GM19372 (cell line): ENCODE results near the gene CD33.
"Not testable (repeated sequence)": the region's sequence is repeated elsewhere in the genome, so short reads cannot be mapped to it uniquely, and the experiment has no call there.

Experiments used
- ATAC-seq: cut with Tn5 transposase; IDR thresholded peaks from one replicate; pipeline ENCODE4 v1.9.1; 2021; ENCODE audit warnings: mild to moderate bottlenecking, low read depth, moderate library complexity; ENCODE audit not compliant: unreplicated experiment

CD33 gene

DNA sequence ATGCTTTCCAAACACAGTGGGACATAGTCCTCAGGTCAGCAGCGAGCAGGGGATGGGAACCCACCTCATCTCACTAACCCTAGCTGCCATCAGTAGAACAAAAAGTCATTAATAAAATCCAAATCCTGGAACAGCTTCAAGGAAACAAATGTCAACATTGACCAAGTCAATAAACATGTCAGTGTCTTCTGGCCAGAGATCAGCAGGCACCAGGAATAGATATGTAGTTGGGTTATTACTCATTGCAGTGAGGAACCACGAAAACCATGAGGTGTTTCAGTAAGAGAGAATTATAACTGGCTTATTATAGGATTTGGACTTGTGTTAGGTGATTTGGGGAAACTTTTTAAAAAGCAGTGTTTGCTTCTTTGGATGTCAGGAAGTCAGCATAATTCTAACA, 17.1 kb upstream of the CD33 start:
- no peak for ATAC-seq

DNA sequence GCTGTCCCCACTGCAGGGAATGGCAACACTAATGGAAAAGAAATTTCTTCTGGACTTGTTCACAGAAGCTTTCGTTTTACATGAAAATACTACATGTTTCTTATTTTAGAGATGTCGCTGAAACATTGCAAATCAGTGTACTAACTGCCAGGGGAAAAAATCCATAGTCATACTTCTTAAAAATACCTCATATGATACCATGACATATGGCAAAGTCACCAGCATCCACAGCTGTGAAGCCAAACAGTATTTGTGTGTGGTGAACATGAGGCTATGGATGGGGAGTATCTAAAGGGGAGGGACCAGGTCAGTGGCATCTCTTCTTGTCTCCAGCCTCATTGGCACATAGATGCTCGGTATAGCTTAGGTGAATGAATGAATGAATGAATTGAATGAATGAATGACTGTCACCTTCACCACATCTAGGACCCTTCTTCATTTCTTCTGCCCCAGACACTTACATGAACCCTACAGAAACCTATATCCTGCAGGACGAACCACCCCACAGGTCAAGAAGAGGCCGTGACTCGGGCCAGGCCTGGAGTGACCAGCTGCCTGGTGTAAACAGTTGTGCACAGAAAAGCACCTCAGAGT, 14.6 kb upstream of the CD33 start:
- no peak for ATAC-seq

DNA sequence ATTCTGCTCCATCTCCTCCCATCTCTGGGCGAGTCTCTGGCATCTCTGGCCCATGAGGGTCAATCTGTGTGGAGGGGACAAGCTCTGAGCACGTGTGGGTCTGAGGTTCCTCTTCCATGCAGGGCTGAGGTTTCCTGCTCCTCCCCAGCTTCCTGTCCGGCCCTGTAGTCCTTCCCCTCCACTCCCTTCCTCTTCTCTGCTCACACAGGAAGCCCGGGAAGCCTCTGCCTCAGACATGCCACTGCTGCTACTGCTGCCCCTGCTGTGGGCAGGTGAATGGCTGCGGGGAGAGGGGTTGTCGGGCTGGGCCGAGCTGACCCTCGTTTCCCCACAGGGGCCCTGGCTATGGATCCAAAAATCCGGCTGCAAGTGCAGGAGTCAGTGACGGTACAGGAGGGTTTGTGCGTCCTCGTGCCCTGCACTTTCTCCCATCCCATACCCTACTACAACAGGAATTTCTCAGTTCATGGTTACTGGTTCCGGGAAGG, 14.0 kb upstream of the CD33 start:
- ATAC-seq = not testable (repeated sequence)

DNA sequence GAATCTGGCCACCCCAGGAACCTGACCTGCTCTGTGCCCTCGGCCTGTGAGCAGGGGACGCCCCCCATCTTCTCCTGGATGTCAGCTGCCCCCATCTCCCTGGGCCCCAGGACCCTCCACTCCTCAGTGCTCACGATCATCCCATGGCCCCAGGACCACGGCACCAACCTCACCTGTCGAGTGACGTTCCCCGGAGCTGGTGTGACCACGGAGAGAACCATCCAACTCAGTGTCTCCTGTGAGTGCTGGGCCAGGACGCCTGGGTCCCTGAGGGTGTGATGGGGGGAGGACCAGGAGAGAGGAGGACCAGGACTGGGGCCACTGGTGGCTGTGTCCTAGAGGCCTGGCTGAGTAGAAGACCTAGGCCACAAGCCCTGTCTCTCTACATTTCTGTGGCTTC, 13.0 kb upstream of the CD33 start:
- no peak for ATAC-seq

DNA sequence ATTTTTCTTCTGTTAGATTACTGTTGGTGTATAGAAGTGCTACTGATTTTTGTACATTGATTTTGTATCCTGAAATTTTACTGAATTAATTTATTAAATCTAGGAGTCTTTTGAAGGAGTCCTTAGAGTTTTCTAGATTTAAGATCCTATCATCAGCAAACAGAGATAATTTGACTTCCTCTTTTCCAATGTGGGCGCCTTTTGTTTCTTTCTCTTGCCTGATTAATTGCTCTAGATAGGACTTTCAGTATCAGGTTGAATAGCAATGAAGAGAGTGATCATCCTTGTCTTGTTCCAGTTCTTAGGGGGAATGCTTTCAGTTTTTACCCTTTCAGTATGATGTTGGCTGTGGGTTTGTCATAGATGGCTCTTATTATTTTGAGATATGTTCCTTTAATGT, 5.6 kb upstream of the CD33 start:
- ATAC-seq = no peak

DNA sequence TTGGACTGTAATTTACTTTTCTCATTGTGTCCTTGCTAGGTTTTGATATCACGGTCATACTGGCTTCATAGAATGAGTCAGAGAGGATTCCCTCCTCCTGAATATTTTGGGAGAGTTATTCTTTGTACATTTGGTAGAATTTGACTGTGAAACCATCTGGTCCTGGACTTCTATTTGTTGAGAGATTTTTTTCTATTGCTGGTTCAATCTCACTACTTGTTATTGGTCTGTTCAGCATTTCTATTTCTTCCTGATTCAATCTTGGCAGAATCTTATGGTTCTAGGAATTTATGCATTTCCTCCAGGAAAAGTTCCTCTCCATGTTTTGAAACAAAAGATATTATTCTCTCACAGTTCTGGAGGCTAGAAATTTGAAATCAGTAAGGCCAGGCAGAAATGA, 4.9 kb upstream of the CD33 start:
- ATAC-seq = no peak

DNA sequence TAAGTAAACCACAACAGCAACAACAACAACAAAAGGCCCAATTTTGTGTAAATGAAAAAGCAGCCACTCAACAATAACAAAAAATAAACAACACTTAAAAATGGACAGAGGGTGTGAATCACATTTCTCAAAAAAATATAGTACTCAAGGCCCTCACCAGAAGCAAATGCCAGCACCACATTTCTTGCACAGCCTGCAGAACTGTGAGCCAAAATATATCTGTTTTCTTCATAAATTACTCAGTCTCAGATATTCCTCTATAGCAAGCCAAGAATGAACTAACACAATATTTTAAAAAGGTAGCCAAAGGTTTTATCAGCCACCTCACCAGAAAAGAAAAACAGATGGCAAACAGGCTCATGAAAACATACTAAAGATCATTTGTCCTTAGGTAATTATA, 3.9 kb upstream of the CD33 start:
- no peak for ATAC-seq

DNA sequence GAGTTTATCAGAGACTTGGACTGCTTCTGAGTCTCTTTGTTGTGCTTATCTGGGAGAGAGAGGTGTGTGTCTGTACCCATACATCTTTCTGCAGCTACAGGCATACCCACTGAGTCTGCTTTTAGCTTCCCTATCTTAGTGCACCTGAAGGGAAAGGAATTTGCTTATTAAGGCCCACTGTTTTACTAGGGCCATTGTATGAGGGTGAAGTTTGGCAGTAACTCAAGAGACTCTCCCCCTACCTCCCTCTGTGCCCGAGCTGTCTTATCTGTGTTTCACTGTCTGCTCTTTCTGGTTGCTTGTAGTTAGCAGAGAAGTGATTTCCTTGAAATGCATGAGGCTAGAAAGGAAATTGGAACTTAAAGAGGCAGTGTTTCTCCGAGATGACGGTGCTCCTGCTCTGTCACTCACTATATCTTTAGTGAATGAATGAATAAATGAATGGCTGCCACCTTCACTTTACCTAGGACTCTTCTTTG, 678 bp upstream of the CD33 start:
- no peak for ATAC-seq

DNA sequence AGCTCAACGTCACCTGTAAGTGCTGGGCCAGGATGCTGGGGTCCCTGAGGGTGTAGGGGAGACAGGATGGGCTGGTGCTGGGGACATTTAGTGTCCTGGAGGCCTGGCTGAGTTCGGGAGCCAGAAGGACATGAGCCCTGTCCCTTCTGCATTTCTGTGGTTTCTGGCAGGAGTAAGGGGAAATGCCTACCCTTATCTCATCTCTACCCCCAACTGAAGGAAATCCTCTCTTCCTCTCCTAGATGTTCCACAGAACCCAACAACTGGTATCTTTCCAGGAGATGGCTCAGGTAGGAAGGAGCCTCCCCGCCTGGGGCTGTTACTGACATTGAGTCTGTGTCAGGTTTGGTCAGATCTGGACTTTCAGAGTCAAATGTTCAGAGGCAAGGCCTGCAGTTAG, 1.2 kb downstream of the CD33 start:
- ATAC-seq = no peak

DNA sequence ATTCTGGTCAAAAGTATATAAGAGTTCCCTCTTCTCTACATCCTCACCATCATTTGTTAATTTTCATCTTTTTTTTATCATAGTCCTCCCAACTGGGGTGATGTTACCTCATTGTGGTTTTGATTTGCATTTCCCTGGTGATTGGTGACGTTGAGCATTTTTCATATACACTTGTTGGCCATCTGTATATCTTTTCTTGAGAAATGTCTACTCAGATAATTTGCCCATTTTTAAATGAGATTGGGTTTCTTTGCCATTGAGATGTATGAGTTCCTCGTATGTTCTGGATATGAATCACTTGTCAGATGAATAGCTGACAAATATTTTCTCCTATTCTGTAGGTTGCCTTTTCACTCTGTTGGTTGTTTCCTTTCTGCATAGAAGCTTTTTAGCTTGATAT, 2.4 kb downstream of the CD33 start:
- ATAC-seq = no peak

DNA sequence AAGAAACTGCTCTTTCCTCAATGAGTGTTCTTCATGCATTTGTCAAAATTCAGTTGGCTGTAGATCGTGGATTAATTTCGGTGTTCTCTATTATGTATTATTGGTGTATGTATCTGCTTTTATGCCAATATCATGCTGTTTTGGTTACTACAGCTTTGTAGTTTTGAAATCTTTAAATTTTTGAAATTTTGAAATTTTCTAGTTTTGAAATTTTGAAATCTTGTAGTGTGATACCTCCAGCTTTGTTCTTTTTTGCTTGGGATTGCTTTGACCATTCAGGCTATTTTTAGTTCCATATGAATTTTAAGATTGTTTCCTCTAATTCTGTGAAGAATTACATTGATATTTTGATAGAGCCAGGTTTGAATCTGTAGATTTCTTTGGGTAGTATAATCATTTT, 3.1 kb downstream of the CD33 start:
- ATAC-seq = no peak

DNA sequence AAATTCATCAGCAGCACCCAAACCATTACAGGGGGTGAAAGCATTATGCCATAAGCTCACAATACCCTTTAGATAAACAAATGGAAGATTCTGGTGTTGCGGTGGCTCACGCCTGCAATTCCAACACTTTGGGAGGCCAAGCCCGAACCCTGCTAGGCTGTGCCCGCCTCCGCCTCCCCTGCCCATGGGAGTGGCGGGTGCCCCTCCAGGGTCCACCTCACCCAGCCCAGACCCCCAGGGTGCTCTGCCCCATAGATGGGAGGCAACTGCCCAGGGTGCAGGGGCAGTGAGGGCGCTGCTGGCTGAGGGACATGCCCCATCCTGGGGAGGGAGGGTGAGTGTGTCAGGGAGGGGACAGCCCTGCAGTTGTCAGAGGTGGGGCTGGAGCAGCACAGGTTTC, 16.0 kb downstream of the CD33 start:
- ATAC-seq = no peak

DNA sequence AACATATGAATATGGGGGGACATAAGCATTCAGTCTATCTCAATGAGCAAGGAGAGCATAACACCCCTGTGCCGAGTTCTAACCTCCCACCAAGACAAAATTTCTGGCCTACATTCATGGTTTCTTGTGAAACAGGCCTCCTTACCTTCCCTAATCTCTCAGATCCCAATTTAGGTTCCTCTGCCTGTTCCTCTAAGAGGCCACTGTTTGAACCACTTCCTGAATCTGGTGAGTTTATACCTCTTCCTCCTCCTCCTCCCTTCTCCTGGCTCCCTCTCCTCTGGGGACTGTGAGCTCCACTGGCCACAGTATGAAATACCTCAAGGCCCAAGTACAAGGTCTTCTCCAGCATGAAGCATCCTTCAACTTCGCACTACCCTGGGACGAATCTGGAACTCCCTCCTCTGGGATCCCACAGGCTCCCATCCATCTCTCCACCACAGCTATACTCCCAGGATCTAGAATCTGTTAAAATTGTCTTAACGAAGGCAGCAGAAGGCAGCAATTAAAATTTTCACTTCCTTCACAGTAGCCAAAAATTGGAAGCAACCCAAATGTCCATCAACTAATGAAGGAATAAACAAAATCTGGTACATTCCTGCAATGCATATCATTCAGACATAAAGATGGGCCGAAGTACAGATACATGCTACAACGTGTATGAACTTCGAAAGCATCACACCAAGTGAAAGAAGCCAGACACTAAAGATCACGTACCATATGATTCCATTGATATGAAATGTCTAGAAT, 18.2 kb downstream of the CD33 start:
- ATAC-seq = no peak

DNA sequence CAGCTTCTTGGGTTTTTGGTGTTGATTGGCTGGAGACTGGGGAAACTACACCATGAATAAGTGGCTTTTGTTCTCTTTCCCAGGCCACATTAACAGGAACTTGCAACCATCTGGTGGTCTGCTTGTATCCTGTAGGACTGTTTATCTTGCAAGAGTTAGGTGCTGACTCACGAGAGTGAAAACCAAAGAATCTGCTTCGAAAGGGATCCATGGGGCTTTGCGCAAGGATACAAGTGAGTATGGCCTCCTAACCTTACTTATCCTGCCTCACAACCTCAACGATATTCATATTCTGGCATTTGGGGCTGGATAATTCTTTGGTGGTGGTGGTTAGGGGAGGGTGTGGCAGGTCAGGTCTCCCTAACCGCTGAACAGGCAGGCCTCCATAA, 21.3 kb downstream of the CD33 start:
- no peak for ATAC-seq

DNA sequence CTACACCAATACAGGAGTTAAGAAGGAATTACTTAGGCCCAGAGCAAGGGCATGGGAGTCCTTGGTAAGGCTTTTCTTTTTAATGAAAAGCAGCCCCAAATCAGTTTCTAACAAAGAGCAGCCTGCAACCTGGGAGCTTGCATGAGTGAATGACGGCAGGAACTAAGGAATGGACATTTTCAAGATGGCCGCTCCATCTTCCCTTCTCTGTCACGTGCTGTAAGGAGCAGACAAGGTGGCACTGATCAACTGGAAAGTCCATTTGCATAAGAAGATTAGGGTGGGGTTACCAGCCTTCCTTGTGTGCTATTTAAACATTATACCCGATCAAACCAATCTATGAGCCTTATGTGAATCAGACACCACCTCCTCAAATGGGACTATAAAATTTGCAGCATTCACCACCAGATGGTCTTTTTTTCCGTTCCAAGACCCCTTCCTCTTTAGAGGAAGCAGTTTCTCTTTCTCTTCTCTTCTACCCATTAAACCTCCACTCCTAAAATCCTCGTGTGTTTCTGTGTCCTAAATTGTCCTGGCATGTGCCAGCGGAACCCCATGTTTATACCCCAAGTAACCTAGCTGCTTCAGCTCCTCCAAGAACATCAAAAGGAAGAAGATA, 23.2 kb downstream of the CD33 start:
- ATAC-seq = no peak

DNA sequence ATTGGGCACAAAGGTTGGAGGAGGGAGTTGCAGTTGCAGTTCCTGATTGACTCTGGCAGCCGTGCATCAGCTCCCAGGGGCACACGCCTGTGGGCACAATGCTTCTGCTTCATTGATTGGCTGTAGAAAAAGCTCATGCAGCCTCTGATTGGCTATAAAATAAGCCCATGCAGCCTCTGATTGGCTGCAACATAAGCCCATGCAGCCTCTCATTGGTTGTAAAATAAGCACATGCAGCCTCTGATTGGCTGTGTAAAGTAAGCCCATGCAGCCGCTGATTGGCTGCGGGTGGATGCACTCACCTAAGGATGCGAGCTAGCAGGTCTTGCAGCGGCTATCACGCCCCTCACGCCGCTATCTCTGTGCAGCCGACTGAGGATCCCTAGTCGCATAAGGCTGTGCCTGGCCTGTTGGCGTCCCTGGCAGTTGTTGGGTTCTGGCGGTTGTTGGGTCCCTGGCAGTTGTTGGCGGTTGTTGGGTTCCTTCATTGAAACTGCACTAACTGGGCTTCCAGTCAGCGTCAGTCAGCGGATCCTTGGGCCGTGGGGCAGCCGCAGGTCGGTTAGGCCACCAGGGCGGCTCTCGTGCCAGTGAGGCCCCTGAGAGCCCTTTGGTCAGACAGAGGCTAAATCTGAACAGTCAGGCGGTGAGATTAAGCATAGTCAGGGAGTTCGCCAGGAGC, 26.0 kb downstream of the CD33 start, which contains the start of gene SIGLECL1:
Gene SIGLECL1, plus strand, starts transcription at position 295 of the 682 bp plus-strand sequence. CDS start 12,993 bp downstream, outside the sequence.
- no peak for ATAC-seq

DNA sequence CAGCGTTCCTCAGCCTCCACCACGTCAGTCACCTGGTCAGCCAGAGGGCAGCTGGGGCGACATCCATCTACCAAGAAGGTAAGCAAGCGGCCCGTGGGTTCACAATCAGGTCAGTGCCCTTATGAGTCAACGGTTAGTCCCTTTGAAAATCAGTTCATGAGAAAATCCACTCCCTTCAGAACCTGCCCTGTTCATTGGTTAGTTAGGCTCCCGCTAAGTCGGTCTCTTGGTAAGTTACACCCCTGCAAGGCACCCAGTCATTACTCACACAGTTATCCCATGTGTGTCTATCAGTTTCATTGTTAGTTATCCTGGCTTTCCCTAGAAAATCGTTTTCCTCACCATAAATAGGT, 26.6 kb downstream of the CD33 start:
- ATAC-seq = no peak

DNA sequence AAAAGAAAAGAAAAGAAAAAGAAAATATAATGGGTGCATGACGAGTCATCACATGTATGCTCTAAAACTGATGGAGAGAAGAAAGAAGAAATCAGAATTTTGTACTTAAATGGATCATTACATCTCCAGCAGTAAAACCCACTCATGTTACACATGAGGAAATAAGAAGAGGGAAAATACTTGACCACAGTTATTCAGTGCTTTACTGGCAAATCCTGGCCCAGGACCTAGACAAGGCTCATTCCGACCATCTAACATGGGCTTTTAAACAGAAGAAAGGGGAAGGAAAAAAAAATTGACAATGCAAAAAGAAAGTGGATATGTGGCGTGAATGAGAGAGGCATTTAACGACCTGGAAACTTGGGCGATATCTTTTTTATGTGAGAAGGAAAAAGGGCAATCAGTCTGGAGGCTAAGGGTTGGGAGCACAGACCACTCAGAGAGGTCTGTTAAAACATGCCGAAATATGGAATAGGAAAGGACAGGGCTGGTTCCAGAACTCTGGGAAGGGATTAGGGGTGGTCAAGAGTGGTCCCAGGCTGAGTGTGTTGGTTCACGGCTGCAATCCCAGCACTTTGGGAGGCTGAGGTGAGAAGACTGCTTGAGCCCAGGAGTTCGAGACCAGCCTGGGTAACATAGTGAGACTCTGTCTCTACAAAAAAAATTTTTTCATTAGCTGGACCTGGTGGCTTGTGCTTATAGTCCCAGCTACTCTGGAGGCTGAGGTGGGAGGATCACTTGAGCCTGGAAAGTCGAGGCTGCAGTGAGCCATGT, 27.6 kb downstream of the CD33 start:
- no peak for ATAC-seq

DNA sequence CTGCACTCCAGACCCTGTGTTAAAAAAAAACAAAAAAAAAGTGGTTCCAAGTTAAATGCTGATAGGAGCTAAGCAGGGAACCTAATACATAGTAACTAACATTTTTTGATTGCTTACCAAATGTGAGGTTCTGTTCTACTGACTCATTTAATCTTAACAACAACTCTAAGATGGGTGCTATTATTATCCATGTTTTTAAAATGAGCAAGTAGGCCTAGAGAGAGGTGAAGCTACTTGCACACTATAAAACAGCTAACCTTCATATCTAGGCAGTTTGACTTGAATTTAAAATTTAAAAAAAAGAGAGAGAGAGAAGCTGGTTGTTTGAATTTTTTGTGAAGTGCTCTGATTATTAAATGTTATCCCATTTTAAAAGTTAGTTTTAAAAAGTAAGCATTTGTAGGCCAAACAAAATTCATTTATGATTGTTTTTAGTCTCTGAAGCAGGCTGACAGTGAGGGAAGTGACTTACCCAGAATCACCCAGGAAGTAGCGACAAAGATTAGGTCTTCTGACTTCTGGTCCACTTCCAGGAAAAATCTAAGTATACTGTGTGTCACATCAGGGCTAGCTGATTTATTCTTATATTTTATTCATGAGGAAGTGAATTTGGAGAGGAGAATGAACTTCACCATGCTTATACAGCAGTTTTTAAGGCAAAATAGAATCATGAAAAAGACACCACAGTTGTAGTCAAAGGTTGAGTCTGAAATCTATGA, 28.4 kb downstream of the CD33 start:
- no peak for ATAC-seq

DNA sequence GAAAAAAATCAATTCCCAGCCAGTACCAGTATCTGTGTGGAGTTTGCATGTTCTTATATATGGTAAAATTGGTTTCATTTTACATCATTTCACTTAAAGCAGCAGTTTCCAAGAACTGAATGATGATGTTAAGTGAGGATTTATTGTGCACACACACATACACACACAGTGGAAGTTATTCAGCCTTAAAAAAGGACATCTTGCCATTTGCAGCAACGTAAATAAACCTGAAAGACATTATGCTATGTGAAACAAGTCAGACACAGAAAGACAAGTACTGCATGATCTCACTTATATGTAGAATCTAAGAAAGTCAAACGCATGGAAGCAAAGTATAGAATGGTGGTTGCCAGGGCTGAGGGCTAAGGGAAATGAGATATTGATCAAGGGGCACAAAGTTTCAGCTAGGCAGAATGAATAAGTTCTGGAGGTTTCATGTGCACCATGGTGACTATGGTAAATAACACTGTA, 31.3 kb downstream of the CD33 start:
- ATAC-seq = no peak
